GM21619 (cell line): ENCODE results near the gene PAN3.

ENCODE experiments used
- ATAC-seq: cut with Tn5 transposase; IDR thresholded peaks from one replicate; pipeline ENCODE4 v1.9.1; 2021; ENCODE audit not compliant: unreplicated experiment

The PAN3 gene

GRCh38 chr13:28299916-28300315, 161.6 kb downstream of the PAN3 start:
- ATAC-seq, result no peak

- ATAC-seq, result no peak
Observed at GRCh38 chr13:28301839-28302238, 163.5 kb downstream of the PAN3 start.

- ATAC-seq, result no peak
Observed at GRCh38 chr13:28306325-28306724, 168.0 kb downstream of the PAN3 start.

GRCh38 chr13:28313579-28313978, 175.2 kb downstream of the PAN3 start:
- no peak for ATAC-seq

GRCh38 chr13:28314879-28315278, 176.5 kb downstream of the PAN3 start:
- no peak for ATAC-seq

- ATAC-seq, result no peak
Observed at GRCh38 chr13:28316129-28316528, 177.8 kb downstream of the PAN3 start.

GRCh38 chr13:28316836-28317235, 178.5 kb downstream of the PAN3 start:
- no peak for ATAC-seq

GRCh38 chr13:28318496-28318895, 180.2 kb downstream of the PAN3 start:
- no peak for ATAC-seq

GRCh38 chr13:28319528-28319927, 181.2 kb downstream of the PAN3 start:
- ATAC-seq, result no peak

GRCh38 chr13:28320209-28320608, 181.9 kb downstream of the PAN3 start:
- no peak for ATAC-seq

- ATAC-seq, result no peak
Observed at GRCh38 chr13:28320884-28321574, 182.7 kb downstream of the PAN3 start.

GRCh38 chr13:28321756-28322155, 183.4 kb downstream of the PAN3 start:
- no peak for ATAC-seq

- ATAC-seq, result no peak
Observed at GRCh38 chr13:28322256-28322905, 184.0 kb downstream of the PAN3 start.

GRCh38 chr13:28324181-28324789, 185.9 kb downstream of the PAN3 start:
- ATAC-seq, result no peak

GRCh38 chr13:28325022-28325421, 186.7 kb downstream of the PAN3 start:
- no peak for ATAC-seq

- no peak for ATAC-seq
Observed at GRCh38 chr13:28326056-28326455, 187.7 kb downstream of the PAN3 start.

- no peak for ATAC-seq
Observed at GRCh38 chr13:28327373-28328270, 189.3 kb downstream of the PAN3 start.

GRCh38 chr13:28328271-28328607, 189.9 kb downstream of the PAN3 start:
- no peak for ATAC-seq

- ATAC-seq, result no peak
Observed at GRCh38 chr13:28329395-28330158, 191.2 kb downstream of the PAN3 start.

- no peak for ATAC-seq
Observed at GRCh38 chr13:28333204-28333881, 195.0 kb downstream of the PAN3 start.
